Panc1 (cell line): ENCODE results near the gene RBM4.

Source experiments
- CTCF ChIP-seq: fragments of 450-650 bp; IDR thresholded peaks from 2 replicates; pipeline ENCODE4 v1.5.1; 2017; ENCODE audit warnings: mild to moderate bottlenecking
- POLR2AphosphoS5 ChIP-seq: IDR thresholded peaks from 2 replicates; pipeline ENCODE4 v1.6.1; 2012; ENCODE audit warnings: mild to moderate bottlenecking, low read depth, low read length, moderate library complexity

- TF ChIP-seq CTCF (no peak), POLR2AphosphoS5 (no peak)
These were observed 28.5 kb upstream of the RBM4 start for GRCh38 chr11:66609721-66610617.
